H1 (cell line): ENCODE results near the gene FAM131C. TPM values are rescaled to one million over a fixed set of nuclear protein-coding genes. Genes with fewer than 3 reads are reported as not detected.

Experiments used
- CTCF ChIA-PET: fragments of 300-600 bp; sonication (Branson Sonifier 250); formaldehyde crosslinking; loops from one replicate; lab custom pipeline; 2021; ENCODE audit not compliant: partially characterized antibody; lab: Charles Lee
- POLR2A ChIA-PET: fragments of 300-600 bp; sonication (Branson Sonifier 250); formaldehyde crosslinking; loops from one replicate; lab custom pipeline; 2021; ENCODE audit warnings: inconsistent platforms; ENCODE audit not compliant: partially characterized antibody; lab: Charles Lee
- DNase-seq, 2 experiments: peaks; one replicate each; pipeline versions ENCODE4 v3.0.0 to v3.0.0-alpha.2; 2010 to 2022; ENCODE audit warnings: low spot score in 2 of 2, low read depth in 1 of 2, mixed read lengths in 1 of 2
- FAIRE-seq: peaks from 2 replicates; lab custom pipeline; 2011; peaks lifted over from hg19 to GRCh38; lab: Jason Lieb, UNC
- H2AFZ ChIP-seq: 2 replicates; pipeline ENCODE4 v1.8.1; 2012; ENCODE audit warnings: low read length, inconsistent platforms
- H2AK5ac ChIP-seq: 2 replicates; pipeline ENCODE4 v1.6.1; 2013; ENCODE audit warnings: low read depth, low read length
- H2BK120ac ChIP-seq: replicated peaks from 2 replicates; pipeline ENCODE3; 2013; ENCODE audit warnings: low read depth, low read length, inconsistent platforms
- H2BK12ac ChIP-seq: 2 replicates; pipeline ENCODE4 v1.6.1; 2013; ENCODE audit warnings: low read depth, low read length
- H2BK15ac ChIP-seq: 2 replicates; pipeline ENCODE4 v1.6.1; 2013; ENCODE audit warnings: low read length
- H2BK20ac ChIP-seq: 2 replicates; pipeline ENCODE4 v1.6.1; 2013; ENCODE audit warnings: low read length
- H2BK5ac ChIP-seq: 2 replicates; pipeline ENCODE4 v1.6.1; 2013; ENCODE audit warnings: low read depth, low read length
- H3K14ac ChIP-seq: 2 replicates; pipeline ENCODE4 v1.6.1; 2013; ENCODE audit warnings: inconsistent platforms; ENCODE audit not compliant: insufficient read length
- H3K18ac ChIP-seq: 2 replicates; pipeline ENCODE4 v1.6.1; 2013; ENCODE audit warnings: low read length; ENCODE audit errors: extremely low read depth
- H3K23ac ChIP-seq: 2 replicates; pipeline ENCODE4 v1.6.1; 2013; ENCODE audit warnings: inconsistent platforms; ENCODE audit not compliant: insufficient read length
- H3K23me2 ChIP-seq: 2 replicates; pipeline ENCODE4 v1.6.1; 2013; ENCODE audit warnings: low read depth, low read length
- H3K27ac ChIP-seq: 2 replicates; pipeline ENCODE4 v1.6.1; 2011; ENCODE audit warnings: low read depth, low read length, inconsistent platforms
- H3K27me3 ChIP-seq, 4 experiments: replicated peaks in 1 of 4; 1 replicate in 1 of 4; 2 replicates in 3 of 4; pipeline versions ENCODE4 v1.6.1 to v1.8.1; 2011 to 2013; ENCODE audit warnings: low read length in 3 of 4, mild to moderate bottlenecking in 3 of 4, inconsistent platforms in 2 of 4, mixed read lengths in 2 of 4, moderate library complexity in 1 of 4; ENCODE audit not compliant: control insufficient read depth in 3 of 4, insufficient read depth in 3 of 4; ENCODE audit errors: extremely low read depth in 1 of 4
- H3K36me3 ChIP-seq, 4 experiments: 2 replicates each; pipeline versions ENCODE4 v1.6.1 to v1.8.1; 2011 to 2013; ENCODE audit warnings: mild to moderate bottlenecking in 4 of 4, low read length in 3 of 4, moderate library complexity in 2 of 4, control low read depth in 1 of 4, inconsistent platforms in 1 of 4; ENCODE audit not compliant: insufficient read depth in 4 of 4, control insufficient read depth in 2 of 4
- H3K4ac ChIP-seq: replicated peaks from 2 replicates; pipeline ENCODE3; 2013; ENCODE audit warnings: low read length, low read depth, mixed read lengths, inconsistent platforms; ENCODE audit not compliant: insufficient read length
- H3K4me1 ChIP-seq, 4 experiments: replicated peaks in 1 of 4; 1 replicate in 1 of 4; 2 replicates in 3 of 4; pipeline versions ENCODE4 v1.6.1 to v1.8.1; 2011 to 2013; ENCODE audit warnings: low read length in 3 of 4, inconsistent platforms in 2 of 4, mixed read lengths in 1 of 4; ENCODE audit not compliant: insufficient read depth in 4 of 4, control insufficient read depth in 3 of 4
- H3K4me2 ChIP-seq, 2 experiments: 2 replicates each; pipeline versions ENCODE4 v1.6.1 to v1.8.1; 2011 to 2013; ENCODE audit warnings: low read depth in 2 of 2, low read length in 2 of 2, control low read depth in 1 of 2, inconsistent platforms in 1 of 2, mild to moderate bottlenecking in 1 of 2; ENCODE audit not compliant: insufficient read depth in 1 of 2
- H3K4me3 ChIP-seq, 4 experiments: fragments of 200-600, 300-600 bp in 1 of 4; sonication (generic), shearing (Covaris generic), sonication (Bioruptor Twin) in 1 of 4; 2 replicates each; pipeline versions ENCODE4 v1.5.1 to v1.8.1; 2011 to 2016; ENCODE audit warnings: low read length in 4 of 4, low read depth in 3 of 4, control low read depth in 2 of 4, inconsistent platforms in 2 of 4, mild to moderate bottlenecking in 2 of 4, mixed read lengths in 1 of 4, moderate library complexity in 1 of 4; ENCODE audit not compliant: insufficient read depth in 2 of 4; ENCODE audit errors: extremely low read depth in 1 of 4
- H3K56ac ChIP-seq: replicated peaks from 2 replicates; pipeline ENCODE3; 2013; ENCODE audit warnings: low read depth, mild to moderate bottlenecking, mixed read lengths, low read length, inconsistent platforms; ENCODE audit not compliant: insufficient read length
- H3K79me1 ChIP-seq: 2 replicates; pipeline ENCODE4 v1.6.1; 2013; ENCODE audit warnings: low read depth, low read length, control low read depth
- H3K79me2 ChIP-seq, 2 experiments: 2 replicates each; pipeline versions ENCODE4 v1.6.1 to v1.8.1; 2012 to 2013; ENCODE audit warnings: low read length in 2 of 2, mild to moderate bottlenecking in 2 of 2, inconsistent platforms in 1 of 2; ENCODE audit not compliant: insufficient read depth in 2 of 2, control insufficient read depth in 1 of 2
- H3K9ac ChIP-seq, 4 experiments: replicated peaks in 1 of 4; 1 replicate in 1 of 4; 2 replicates in 3 of 4; pipeline versions ENCODE4 v1.6.1 to v1.8.1; 2011 to 2013; ENCODE audit warnings: low read depth in 3 of 4, low read length in 3 of 4, control low read depth in 2 of 4, mild to moderate bottlenecking in 2 of 4, moderate library complexity in 2 of 4, inconsistent platforms in 1 of 4; ENCODE audit errors: extremely low read depth in 1 of 4
- H3K9me3 ChIP-seq, 2 experiments: 2 replicates each; pipeline versions ENCODE4 v1.6.1 to v1.8.1; 2012 to 2013; ENCODE audit warnings: mild to moderate bottlenecking in 2 of 2, moderate library complexity in 2 of 2, control low read depth in 1 of 2, inconsistent platforms in 1 of 2, low read depth in 1 of 2, low read length in 1 of 2, mixed read lengths in 1 of 2; ENCODE audit not compliant: insufficient read depth in 2 of 2
- H4K20me1 ChIP-seq, 2 experiments: replicated peaks in 1 of 2; 2 replicates each; pipeline versions ENCODE3 to v1.8.1; 2011 to 2013; ENCODE audit warnings: inconsistent platforms in 2 of 2, low read length in 2 of 2, mild to moderate bottlenecking in 1 of 2; ENCODE audit not compliant: insufficient read depth in 2 of 2, control insufficient read depth in 1 of 2
- H4K5ac ChIP-seq: 2 replicates; pipeline ENCODE4 v1.6.1; 2013; ENCODE audit warnings: low read length, low read depth, mixed read lengths, inconsistent platforms; ENCODE audit not compliant: insufficient read length
- H4K8ac ChIP-seq: 2 replicates; pipeline ENCODE4 v1.8.0; 2013; ENCODE audit warnings: mild to moderate bottlenecking, moderate library complexity, low read length, inconsistent platforms; ENCODE audit not compliant: insufficient read depth; ENCODE audit errors: extremely low read depth
- H4K91ac ChIP-seq: replicated peaks from 2 replicates; pipeline ENCODE3; 2013; ENCODE audit warnings: low read length, mixed read lengths, inconsistent platforms; ENCODE audit not compliant: insufficient read length
- ASH2L ChIP-seq: fragments of 200-600, 300-600 bp; sonication (generic); IDR thresholded peaks from one replicate; pipeline ENCODE4 v1.7.1; 2017; ENCODE audit warnings: low read length
- CEBPB ChIP-seq: IDR thresholded peaks from 2 replicates; pipeline ENCODE4 v1.6.1; 2012; ENCODE audit warnings: low read depth, low read length
- CHD1 ChIP-seq: IDR thresholded peaks from 2 replicates; pipeline ENCODE4 v1.6.1; 2012; ENCODE audit warnings: low read depth, low read length, improper control_type of control experiment
- CTCF ChIP-seq, 3 experiments: IDR thresholded peaks; 1 replicate in 2 of 3; 2 replicates in 1 of 3; pipeline versions ENCODE4 v1.5.1 to v1.6.1; 2011; ENCODE audit warnings: low read length in 3 of 3, mild to moderate bottlenecking in 3 of 3, inconsistent platforms in 2 of 3, low read depth in 1 of 3, moderate library complexity in 1 of 3; ENCODE audit not compliant: insufficient read depth in 1 of 3; ENCODE audit errors: control extremely low read depth in 1 of 3
- PHF8 ChIP-seq: fragments of 200-600 bp; sonication (generic); conservative IDR thresholded peaks from 2 replicates; pipeline ENCODE4 v1.7.1; 2012; ENCODE audit warnings: low read depth, mild to moderate bottlenecking, inconsistent platforms, low read length, moderate library complexity
- POLR2A ChIP-seq, 2 experiments: IDR thresholded peaks; 1 replicate in 1 of 2; 2 replicates in 1 of 2; pipeline ENCODE4 v1.6.1; 2011; ENCODE audit warnings: low read depth in 2 of 2, low read length in 2 of 2, mild to moderate bottlenecking in 2 of 2; ENCODE audit errors: control extremely low read depth in 1 of 2
- POLR2AphosphoS5 ChIP-seq: IDR thresholded peaks from 2 replicates; pipeline ENCODE4 v1.6.1; 2011; ENCODE audit warnings: low read depth, low read length
- TEAD4 ChIP-seq: IDR thresholded peaks from 2 replicates; pipeline ENCODE4 v1.6.1; 2012; ENCODE audit warnings: low read depth, low read length, inconsistent platforms, mixed read lengths
- YY1 ChIP-seq: IDR thresholded peaks from 2 replicates; pipeline ENCODE4 v1.6.1; 2011; ENCODE audit warnings: low read depth, mild to moderate bottlenecking, low read length
- WGBS, 2 experiments: shearing (Covaris generic) in 1 of 2; methylation state at CpG; one replicate each; pipeline versions ENCODE4 v1.1.6 to v1.1.7; 2013 to 2015; ENCODE audit warnings: low lambda C conversion rate in 2 of 2, mixed read lengths in 2 of 2, inconsistent platforms in 1 of 2, low coverage in 1 of 2, missing lambda C conversion rate in 1 of 2; ENCODE audit not compliant: insufficient replicate concordance in 2 of 2, insufficient coverage in 1 of 2, insufficient read length in 1 of 2; ENCODE audit errors: extremely low coverage in 1 of 2, missing lambda C conversion rate in 1 of 2; 5-methylcytosine and 5-hydroxymethylcytosine counted together
- polyA plus RNA-seq, 7 experiments: library from polyadenylated mRNA; depleted of rRNA in 3 of 7; stranded (reverse) in 5 of 7; unstranded in 2 of 7; fragments of >200 nt in 5 of 7; fragments of 200-250 nt in 2 of 7; gene quantifications; 1 replicate in 5 of 7; 2 replicates in 1 of 7; 4 replicates in 1 of 7; pipeline versions ENCODE4 v1.2.1 to v1.2.3, GENCODE V29; 2011 to 2013; ENCODE audit warnings: missing spikeins in 2 of 7, mixed read lengths in 2 of 7
- total RNA-seq: library from RNA; stranded (reverse); fragmentation: NEBNext Ultra II Directional; extraction: Animal tissue kit (Norgen Biotek cat#: 25700); gene quantifications from 2 replicates; pipeline ENCODE4 v1.2.1, GENCODE V29; 2021

Gene FAM131C
- total and polyA plus RNA-seq, 2 of the 8 experiments (the other 6 are each of a cell fraction or from before 2014, with no cell fraction given), result 0.73 to 0.78 TPM

- WGBS, 2 experiments, result 6% methylated on average over 15 of the region's 25 CpGs; no CpG with 5 or more reads in 1 of the 2 experiments
- H2AFZ ChIP-seq, result 0 out of 2 replicates have a peak overlapping the region, but pooled peaks have one; percentile 89
- peak overlapping the region; percentile 77 for H3K56ac ChIP-seq
- no peaks in the 10 kb centered on the region for H3K79me2 ChIP-seq
- peak overlapping the region; percentile 94 for H2BK120ac ChIP-seq
- H3K14ac ChIP-seq, result no peak overlapping the region
- 0 out of 2 replicates have a peak overlapping the region, but pooled peaks have one; percentile 85 for H4K8ac ChIP-seq
- H2BK5ac ChIP-seq, result peak overlapping the region; percentile 83
- CTCF ChIA-PET, result interaction anchor here (0.7 to 5.6 kb wide), 3 partner anchors 12 to 40 kb away, joined by 3 to 41 read pairs (median 7); partner anchors contain the start of gene HSPB7
- H3K4me1 ChIP-seq, result peaks cover 0 to 22% (median 5%) of the 10 kb centered on the region in 4 experiments; a peak in 6 of 7 replicates
- peak overlapping the region; percentile 53 for H3K4ac ChIP-seq
- H3K9ac ChIP-seq, result peak overlapping the region in 3 of 4 experiments; percentile 56 to 68 (median 60); a peak in 6 of 7 replicates
- TF ChIP-seq CEBPB (no peak), PHF8 (peak; percentile 64), ASH2L (peak; percentile 48), YY1 (peak; percentile 72; the same call in 1 of the 2 replicates), CTCF (IDR thresholded peaks at IDR 0.05; ENCODE audit: control extremely low read depth in 1 of 3, insufficient read depth in 1 of 3, low read depth in 1 of 3, low read length in 3 of 3) (peak in 2 of 3 experiments; percentile 10 to 44; a peak in 2 of 4 replicates), POLR2A (IDR thresholded peaks at IDR 0.05; ENCODE audit: control extremely low read depth in 1 of 2, low read depth in 2 of 2, low read length in 2 of 2) (peak in 1 of 2 experiments; percentile 60; a peak in 2 of 3 replicates), CHD1 (no peak), TEAD4 (peak; percentile 95), POLR2AphosphoS5 (0 out of 2 replicates have a peak, but pooled peaks have one; percentile 47)
- H3K27ac ChIP-seq, result peak overlapping the region; percentile 45; the same call in 1 of the 2 replicates
- H4K91ac ChIP-seq, result no peak overlapping the region
- H2BK15ac ChIP-seq, result 0 out of 2 replicates have a peak overlapping the region, but pooled peaks have one; percentile 46
- no peak overlapping the region for H2AK5ac ChIP-seq
- peaks cover 0 to 6% (median 0%) of the 10 kb centered on the region in 4 experiments; a peak in 1 of 7 replicates for H3K27me3 ChIP-seq
- H4K20me1 ChIP-seq, result no peaks in the 10 kb centered on the region
- FAIRE-seq, result no peak
- H3K79me1 ChIP-seq, result no peaks in the 10 kb centered on the region
- 0 out of 2 replicates have a peak overlapping the region, but pooled peaks have one; percentile 39 for H2BK12ac ChIP-seq
- H3K23me2 ChIP-seq, result peaks cover 4% of the 10 kb centered on the region
- peak overlapping the region; percentile 58 to 68 (median 67) for H3K4me3 ChIP-seq
- POLR2A ChIA-PET, result interaction anchor here (0.8 to 0.9 kb wide), 2 partner anchors 25 to 35 kb away, joined by 3 to 4 read pairs; no protein-coding TSS in a partner anchor
- DNase-seq, result peak; percentile 75 to 97
- no peak overlapping the region for H3K23ac ChIP-seq
- no peaks in the 10 kb centered on the region for H3K9me3 ChIP-seq
- H3K4me2 ChIP-seq, result peak overlapping the region; percentile 81 to 88
- peak overlapping the region; percentile 71 for H3K18ac ChIP-seq
- peak overlapping the region; percentile 90 for H4K5ac ChIP-seq
- 0 out of 2 replicates have a peak overlapping the region, but pooled peaks have one; percentile 48 for H2BK20ac ChIP-seq
- no peaks in the 10 kb centered on the region for H3K36me3 ChIP-seq
These were observed 24.8 kb downstream of the FAM131C start for GRCh38 chr1:16048573-16049189.
